Stimulated activated CD8-positive, alpha-beta memory T cell treated with anti-CD3 and anti-CD28 coated beads, Interleukin-4, amount 100 ng/mL, for 48 hours (primary cell): ENCODE measurements around the gene SRGAP2B.
"Not testable (repeated sequence)": the region's sequence is repeated elsewhere in the genome, so short reads cannot be mapped to it uniquely, and the experiment has no call there.

Source experiments
- DNase-seq: peaks from one replicate; pipeline ENCODE4 v3.0.0-alpha.2; 2020

The SRGAP2B gene

DNA sequence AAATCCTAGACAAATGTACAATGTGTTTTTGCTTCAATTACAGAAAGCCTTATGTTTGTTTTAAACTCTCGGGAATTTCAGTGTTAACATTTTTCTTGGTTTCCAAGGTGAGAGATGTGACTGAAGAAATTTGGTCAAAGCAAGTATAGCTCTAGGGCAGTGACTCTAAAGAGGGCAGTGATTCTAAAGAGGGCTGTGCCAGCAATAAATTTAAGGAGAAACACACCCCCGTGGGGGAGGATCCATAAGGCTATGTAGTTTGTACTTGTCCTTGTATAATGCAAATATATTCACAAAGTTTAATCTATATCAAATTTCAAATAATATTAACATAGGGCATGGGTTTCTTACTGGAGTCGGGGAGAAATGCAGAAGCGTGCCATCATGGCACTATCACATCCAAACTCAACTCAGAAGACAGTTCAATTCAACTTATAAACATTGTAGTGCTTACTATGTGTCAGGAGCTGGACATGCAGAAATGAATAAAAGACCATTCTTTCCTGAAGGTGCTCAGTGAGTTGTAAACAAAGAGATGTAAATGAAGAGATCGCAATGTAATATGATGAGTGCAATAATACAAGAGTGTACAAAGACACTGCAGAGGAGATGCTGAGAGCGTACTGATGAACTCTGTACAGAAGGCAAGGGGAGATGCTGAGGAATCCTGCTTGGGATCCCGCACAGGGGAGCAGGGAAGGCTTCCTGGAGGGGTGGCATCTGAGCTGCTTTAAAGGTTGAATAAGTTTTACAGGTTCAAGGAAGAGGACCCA lies 12.5 kb downstream of the SRGAP2B start:
- not testable (repeated sequence) for DNase-seq

DNA sequence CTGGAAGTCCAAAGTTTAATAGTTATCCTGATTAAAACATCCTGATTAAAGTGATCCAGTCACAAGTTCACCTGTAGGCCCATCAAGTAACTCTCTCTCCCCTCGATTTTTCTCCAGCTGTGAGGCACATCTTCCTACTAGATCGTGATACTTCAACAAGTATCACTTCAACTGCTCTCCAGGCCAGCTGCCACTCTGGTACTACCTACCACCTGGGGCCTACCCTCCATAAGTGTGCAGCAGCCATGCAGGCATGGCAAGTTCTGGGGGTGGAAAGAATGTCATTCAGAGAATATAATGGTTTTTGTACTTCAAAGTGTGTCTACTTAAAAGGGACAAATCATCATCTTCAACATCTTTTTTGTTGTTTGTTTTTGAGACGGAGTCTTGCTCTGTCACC lies 14.9 kb downstream of the SRGAP2B start:
- DNase-seq: not testable (repeated sequence)

DNA sequence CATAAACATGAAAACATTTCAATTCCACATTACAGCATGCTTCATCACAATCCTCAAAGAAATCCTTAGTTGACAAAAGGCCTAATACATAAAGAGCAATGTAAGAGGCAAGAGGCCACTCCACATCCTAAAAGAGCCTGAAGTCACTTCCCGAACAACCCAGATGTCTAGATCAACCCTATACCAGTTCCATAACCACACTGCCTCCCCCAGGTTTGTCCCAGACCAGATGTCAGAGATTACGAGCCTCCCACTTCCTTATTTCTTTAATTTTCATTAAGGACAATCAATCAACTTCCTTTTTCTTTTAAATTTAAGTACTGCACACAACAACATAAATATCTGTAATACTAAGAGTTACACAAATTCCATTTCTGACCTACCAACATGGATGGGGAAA lies 15.4 kb downstream of the SRGAP2B start:
- DNase-seq: not testable (repeated sequence)

DNA sequence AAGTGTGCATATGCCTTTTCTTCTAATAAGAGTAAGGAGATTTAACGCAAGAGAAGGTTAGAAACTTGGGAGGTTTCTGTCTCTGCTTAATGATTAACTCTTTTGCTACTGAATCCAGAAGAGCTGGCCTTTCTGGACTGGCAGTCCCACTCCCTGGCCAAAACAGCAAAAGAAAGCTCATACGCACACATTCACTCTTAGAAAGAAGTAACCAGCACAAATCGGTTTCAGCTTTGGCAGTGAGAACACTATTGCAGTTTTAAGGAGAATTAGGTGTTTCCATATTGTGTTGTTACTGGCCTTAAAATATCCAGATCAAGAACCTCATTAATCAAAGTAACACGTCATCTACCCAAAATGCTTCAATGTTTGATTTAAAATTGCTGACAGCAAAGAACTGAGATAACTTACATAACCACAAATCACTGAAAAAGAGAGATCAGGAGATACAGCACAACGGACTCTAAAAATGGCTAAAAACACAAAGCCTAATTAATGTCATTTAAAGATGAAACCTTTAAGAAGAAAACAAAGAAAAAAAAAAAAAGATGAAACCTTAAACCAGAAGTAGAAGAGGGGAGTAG lies 16.2 kb downstream of the SRGAP2B start:
- not testable (repeated sequence) for DNase-seq

DNA sequence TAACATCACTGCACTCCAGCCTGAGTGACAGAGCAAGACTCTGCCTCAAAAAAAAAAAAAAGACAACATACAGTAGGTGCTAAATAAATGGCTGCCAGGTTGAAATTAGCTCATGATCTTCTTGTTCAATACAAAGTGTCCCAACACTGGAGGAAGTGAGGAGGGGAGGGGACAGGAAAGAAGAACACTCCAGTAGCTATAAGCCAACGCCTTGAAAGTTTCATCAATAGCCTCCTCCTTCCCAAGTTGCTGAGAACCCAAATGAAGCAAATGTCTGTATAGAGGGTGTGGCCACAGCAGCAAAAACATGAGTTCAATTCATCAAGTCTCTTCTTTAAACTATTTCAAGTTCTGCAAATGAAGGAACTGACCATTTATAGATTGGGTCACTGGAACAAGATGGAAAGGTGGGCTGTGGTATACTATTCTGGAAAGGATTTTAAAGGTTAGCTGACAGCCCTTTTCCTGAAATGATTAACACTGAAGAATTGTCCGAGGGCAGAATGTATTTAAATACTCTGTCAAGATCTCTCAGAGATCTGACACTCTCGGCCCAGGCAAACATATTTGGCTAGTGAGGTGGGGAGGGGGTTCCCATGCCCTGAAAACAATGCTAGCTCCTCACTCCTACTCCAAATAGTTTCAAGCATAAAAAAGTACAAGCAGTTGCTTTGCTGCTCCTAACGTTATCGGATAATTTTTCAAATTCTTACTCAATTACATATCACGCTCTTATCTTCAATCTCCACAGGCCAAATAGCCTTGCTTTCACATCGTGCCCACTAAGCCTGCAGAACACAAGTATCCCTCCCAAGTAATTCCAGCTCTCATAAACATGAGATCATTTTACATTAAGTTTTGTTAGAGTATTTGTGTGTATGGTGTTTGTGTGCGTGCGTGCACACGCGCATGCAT lies 17.0 kb downstream of the SRGAP2B start:
- not testable (repeated sequence) for DNase-seq

DNA sequence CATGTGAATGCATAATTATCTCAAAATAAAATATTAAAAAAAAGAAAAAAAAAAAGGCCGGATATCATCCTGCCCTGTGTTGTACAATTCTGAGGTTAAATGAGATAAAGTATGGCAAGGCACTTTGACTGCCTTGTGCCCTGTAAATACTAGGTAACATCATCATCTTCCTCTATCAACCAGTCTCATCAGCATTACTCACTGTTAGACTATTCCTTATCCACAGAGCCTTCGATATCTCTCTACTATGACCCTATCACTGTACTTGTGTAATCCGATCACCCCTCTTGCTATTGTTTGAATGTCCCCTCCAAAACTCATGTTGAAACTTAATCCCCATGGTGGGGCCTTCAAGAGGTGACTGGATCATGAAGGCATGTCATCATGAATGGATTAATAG lies 18.3 kb downstream of the SRGAP2B start:
- DNase-seq: not testable (repeated sequence)

DNA sequence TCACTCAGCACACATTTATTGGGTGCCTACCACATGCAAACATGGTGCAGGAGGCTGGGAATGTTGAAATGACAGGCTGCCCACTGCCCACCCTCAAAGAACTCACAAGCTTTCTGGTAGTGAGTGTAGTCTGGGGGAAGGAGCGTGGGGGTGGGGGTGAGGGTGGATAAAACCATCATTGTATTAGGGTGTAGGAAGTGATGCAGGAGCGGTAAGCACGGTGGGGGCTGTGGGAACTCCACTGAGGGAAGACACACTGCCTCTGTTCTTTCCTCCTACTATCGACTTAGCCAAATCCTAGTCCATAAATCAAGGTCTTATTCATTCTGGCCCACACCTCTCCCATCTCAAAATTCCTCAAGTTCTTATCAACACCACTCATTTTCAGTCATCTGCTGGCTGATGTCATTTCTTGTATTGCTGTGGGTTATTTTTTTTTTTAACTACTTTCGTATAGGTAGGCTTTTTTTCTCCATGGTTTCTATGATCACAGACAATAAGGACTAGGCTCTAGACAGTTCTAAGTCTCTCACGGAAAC lies 21.0 kb downstream of the SRGAP2B start:
- DNase-seq: not testable (repeated sequence)

DNA sequence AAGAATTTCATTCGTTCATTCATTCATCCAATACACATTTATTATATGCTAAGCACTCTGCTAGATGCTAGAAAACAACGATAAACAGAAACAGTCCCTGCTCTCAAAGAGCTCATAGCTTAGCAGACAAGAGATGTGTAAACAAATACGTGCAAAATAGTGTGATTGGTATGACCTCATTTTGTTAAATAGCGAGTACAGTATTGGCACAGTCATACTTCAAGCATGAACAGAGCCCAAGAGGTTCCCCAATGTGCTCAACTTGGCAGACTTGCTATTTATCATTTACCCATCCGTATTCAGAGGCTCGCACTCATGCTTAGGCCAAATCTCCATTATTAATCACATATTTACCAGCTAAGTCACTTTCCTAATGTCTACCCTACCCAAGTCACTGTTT lies 23.6 kb downstream of the SRGAP2B start:
- not testable (repeated sequence) for DNase-seq

DNA sequence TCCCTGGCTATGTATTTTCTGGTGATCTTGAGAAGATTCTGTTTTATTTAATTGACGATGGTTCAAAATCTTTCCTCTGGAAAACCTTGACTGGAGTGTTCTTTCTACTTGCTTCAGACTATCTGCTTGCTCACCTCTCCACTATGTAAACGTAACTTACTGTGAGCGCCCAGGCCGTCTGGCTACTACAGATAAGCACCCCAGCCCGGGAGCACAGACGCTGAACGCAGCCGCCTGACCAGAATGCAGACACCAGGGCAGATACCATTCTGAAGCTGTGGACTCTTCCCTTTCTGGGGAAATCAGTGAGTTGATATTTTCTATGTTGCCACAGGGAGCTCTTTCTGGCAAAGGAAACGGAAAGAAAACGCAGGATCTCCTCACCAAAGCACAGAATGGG lies 28.6 kb downstream of the SRGAP2B start:
- DNase-seq: not testable (repeated sequence)

DNA sequence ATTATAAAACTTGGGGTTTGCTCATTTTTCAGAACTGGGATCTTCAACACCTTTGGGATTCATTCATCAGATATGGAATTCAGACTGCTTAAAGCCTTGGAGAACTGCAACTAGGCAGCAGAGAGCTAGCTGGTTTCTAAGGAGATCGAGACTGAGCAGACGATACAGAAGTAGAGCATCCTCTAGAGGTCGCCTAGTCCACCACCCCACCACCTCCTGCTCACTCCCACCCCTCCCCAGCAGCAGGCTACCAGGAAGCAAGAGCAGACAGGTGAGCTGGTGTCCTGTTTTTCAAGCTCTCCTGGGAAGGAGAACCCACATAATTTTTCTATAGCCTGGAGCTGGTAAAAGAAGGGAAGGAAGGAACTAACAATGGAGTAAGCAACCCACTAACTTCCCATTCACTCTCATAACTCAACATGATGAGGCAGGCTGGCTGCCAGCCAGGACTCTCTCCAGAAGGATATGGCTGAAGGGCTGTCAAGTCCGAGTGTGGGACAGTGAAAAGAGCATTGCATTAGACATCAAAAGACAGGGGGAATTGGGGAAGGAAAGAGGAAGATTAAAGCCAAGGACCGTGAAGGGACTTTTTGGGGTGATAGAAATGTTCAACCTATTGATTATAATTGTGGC lies 29.8 kb downstream of the SRGAP2B start:
- DNase-seq: not testable (repeated sequence)

DNA sequence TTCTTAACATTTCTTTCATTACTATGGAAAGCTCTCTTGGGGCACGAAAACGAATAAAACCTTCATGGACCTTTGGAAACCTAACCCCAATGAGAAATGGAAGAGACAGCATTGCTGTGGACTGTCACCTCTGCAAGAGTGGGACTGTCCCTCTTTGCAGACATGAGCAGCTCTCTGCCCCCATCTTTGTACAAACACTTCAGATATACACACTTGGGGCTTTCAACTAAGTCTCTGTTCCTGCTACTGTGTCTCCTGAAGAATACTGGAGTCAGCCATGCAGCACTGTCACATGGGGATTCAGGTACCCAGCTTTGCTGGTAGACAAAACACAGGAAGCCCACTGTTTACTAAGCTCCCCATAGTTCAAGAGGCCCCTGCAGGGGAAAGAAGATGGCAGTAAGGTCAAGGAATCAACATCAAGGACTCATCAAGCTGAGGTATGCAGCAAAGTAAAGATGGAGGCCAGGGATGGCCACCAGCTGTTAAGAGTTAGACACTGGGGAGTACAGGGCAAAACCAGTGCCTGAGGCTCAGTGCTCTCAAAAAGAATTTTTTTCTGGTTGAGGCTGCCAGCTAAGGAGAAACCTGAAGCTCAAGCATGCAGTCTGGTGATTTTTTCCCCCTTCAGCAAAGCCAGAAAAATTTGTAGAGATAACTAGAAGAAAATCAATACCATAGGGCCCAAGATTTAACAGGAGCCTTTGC lies 31.0 kb downstream of the SRGAP2B start:
- not testable (repeated sequence) for DNase-seq

DNA sequence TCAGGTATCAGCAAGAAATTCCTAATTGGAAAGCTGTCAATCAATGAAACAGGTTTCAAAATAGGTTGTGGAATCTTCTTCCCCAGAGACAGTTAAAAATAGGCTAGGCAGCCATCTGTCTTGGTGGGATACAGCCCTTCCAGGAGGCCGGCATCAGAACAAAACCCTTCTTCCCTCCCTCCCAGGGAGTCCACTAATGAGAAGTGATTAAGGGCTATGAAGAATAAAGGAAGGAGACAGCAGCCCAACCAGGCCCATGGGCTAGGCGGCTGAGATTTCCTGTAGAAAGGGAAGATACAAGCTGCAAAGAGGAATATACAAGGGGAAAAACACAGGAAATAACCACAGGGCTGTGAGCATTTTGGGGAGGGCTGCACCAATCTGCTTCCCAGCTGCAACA lies 31.8 kb downstream of the SRGAP2B start:
- not testable (repeated sequence) for DNase-seq

DNA sequence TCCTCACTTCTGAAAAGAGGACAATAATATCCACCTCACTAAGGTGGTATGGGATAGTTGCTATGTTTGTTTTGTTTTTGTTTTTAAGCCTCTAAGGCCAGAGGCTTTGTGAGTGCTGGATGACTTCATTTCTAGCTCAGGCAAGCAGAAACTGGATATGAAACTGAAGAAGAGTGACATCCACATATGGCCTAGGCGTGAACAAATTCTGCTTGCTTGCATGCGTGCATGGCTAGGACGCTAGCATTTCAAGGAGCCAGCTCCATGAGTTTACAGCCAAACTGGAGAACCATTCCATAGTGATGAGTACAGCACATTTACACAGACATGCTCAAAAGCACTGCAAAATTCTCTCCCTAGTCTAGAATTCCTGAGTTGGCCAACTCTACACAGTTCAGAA lies 36.9 kb downstream of the SRGAP2B start:
- not testable (repeated sequence) for DNase-seq

DNA sequence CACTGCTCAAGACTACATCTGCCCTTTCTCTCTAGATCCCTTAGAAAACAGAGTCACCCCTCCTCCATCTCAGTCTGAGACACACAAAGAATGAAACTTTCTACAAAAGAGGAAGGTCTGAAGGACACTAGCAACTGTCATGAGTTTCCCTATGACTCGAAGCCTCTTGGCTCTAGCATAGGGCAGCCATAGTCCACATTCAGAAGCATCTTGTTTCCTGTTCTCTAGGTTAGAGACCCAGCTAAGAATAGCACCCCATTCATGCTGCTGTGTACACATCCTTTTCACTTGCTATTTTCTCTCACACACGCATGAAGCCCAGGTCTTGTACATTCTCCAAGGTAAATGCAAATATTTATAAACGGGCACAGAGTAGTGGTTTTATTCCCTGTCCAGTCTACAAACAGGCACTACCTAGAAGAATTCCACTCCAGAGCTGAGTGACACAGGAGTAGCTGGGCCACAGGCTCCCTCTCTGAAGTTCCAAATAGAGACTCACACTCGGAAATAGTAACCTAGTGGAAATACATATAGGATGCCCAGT lies 39.8 kb downstream of the SRGAP2B start:
- not testable (repeated sequence) for DNase-seq

DNA sequence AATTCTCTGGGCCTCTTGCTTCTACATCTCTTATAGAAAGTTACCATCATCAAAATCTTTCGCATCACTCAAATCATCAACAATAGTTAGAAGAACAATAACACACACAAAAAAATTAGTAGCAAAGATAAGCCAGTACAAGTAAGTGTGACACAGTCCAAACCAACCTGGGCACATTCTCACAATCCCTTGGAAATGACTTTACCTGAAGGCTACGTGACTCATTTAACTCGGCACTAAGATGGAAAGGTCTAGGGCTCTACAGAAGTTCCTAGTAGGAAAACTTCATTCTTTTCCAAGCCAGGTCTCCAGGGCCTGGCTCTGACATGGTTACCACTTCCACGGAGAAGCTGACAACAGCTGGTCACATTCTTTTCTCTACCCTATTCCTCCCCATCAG lies 41.7 kb downstream of the SRGAP2B start:
- not testable (repeated sequence) for DNase-seq

DNA sequence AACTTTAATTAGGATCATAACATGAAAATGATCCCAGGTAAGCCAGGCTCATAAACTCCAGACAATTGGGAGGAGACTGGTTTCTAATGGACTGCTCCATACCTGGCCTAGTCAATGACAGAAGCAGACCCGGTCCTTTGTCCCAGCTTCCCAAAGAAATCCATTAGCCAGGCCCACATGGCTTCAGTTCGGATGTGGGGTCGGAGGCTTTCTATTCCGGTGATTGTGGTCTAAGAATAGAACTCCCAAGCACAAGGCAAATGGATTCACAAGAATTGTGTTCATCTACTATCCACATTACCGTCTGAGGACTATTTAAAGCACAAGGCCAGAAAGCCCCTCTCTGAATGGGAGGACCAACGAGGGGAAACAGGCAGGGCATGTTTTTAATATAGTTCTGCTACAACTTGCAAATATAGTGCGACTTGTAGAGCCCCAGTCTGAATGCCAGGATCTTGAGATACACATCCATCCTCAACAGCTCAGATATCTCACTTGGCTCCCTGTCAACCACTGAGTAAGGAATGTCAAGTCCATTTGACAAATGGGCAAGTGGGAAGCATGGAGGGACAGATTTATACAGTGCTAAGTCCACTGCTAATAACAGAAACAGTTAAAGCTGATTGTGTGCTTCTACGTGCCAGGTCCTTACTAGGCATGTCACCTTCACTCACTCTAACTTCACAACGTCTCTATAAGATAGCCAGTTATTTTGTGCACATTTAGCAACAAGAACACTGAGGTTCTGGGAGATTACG lies 42.9 kb downstream of the SRGAP2B start:
- DNase-seq: not testable (repeated sequence)

DNA sequence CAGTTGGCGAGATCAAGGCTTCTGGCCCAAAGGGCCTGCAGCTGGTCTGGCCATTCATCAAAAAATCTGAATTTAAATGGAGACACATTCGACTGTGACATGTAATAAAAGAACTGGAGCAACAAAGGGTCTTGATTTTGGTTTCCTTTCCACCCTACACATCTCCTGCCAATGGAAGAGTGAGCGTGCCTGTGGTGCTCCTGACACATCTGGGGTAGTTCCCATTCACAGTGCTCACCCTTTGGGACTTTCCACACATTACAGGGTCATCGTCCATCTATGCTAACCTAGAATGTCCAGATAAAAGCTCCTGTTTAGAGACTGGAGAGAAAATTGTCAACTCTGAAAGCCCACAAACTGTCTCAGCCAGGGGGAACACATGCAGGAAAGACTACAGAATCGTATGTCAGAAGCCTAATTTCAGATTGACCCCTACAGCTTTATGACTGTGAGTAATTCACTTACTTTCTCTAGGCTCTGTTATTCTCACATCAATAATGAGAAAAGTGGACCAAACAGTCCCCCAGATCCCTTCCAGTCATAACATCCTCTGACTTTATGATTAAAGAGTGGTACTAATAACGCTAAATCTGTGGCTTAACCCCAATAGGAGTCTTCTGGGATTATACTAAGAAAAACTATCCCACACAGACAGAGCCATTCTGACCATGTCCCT lies 46.8 kb downstream of the SRGAP2B start:
- not testable (repeated sequence) for DNase-seq

DNA sequence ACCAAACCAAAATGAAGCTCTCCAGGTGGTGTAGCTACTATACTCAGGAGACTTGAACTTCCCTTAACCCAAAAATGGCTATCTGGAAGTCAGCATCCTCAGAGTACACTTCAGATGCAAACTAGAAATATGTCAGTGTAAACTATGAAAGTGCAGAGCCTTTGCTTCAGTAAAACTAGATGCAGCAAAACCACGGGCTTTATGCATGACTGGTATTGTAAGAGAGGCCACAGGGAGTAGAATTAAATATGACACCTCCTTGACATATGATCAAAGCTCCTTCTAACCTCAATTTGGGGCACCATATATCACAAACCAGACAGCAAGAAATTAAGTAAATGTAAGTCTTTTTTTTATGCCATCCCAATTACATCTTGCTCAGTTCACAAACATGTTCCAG lies 47.6 kb downstream of the SRGAP2B start:
- DNase-seq: not testable (repeated sequence)

DNA sequence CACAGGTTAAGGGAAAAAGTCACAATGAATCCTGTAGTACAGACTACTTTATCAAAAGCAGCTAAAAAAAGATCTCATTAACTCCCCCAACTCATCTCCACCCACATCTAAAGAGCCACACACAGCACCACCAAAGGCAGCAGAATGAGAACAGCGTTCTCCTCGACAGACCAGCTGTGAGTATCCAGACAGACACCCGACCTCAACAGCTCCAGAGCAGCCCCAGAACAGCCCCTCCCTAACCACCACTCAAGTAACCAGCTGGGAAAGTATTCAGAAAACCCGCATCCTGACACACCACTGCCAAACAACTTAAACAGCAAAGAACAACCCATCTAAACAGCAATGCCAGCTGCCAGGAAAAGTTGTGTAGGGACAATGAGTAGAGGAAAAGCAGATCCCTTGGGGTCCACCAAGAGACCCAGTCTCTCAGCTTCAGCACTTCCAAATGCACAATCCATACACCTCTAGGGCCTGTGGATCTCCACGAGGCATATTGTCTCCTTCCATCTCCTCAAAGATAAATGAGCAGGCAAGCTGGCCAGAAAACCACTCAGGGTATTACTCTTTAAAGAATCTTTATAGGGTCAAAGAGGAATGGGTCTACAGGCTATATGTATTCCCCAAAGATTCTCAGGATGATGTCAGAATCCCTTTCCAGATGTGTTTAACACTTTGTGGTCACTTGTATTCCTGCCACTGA lies 49.4 kb downstream of the SRGAP2B start:
- not testable (repeated sequence) for DNase-seq

DNA sequence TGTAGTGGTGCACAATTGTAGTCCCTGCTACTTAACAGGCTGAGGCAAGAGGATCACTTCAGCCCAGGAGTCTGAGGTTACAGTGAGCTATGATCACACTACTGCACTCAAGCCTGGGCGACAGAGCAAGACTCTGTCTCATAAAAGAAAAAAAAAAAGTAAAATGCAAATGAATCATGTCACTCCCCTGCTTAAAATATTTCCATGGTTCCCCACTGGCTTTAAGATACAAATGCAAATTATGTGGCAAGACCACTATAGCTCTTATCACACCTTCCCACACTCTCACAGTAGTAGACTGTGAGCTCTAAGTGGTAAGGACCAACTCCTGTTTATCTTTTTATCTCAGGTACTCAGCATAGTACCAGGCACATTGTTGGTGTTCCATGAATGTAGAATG lies 53.6 kb downstream of the SRGAP2B start:
- not testable (repeated sequence) for DNase-seq
